H9 (cell line): ENCODE measurements around the gene ADAM19. TPM values are rescaled to one million over a fixed set of nuclear protein-coding genes. Genes with fewer than 3 reads are reported as not detected.

Experiments used
- DNase-seq: peaks from one replicate; pipeline ENCODE4 v3.0.0-alpha.2; 2017
- H2AFZ ChIP-seq: one replicate; pipeline ENCODE4 v1.6.1; 2013; ENCODE audit warnings: mild to moderate bottlenecking, low read length, control low read depth, moderate library complexity
- H2AK5ac ChIP-seq: 2 replicates; pipeline ENCODE4 v1.6.1; 2013; ENCODE audit warnings: low read length, control low read depth, mixed read lengths; ENCODE audit not compliant: insufficient read length
- H2BK120ac ChIP-seq: one replicate; pipeline ENCODE4 v1.6.1; 2013; ENCODE audit warnings: low read depth, mild to moderate bottlenecking, low read length, control low read depth, inconsistent platforms; ENCODE audit not compliant: poor library complexity, severe bottlenecking
- H2BK12ac ChIP-seq: 2 replicates; pipeline ENCODE4 v1.6.1; 2013; ENCODE audit warnings: low read length, control low read depth, mixed read lengths, low read depth; ENCODE audit not compliant: insufficient read length
- H2BK15ac ChIP-seq: 2 replicates; pipeline ENCODE4 v1.6.1; 2013; ENCODE audit warnings: low read depth, low read length, control low read depth
- H2BK20ac ChIP-seq: one replicate; pipeline ENCODE4 v1.6.1; 2013; ENCODE audit warnings: low read depth, mild to moderate bottlenecking, low read length, control low read depth, inconsistent platforms; ENCODE audit not compliant: poor library complexity, severe bottlenecking
- H2BK5ac ChIP-seq: 2 replicates; pipeline ENCODE4 v1.6.1; 2013; ENCODE audit warnings: low read length, control low read depth, mixed read lengths; ENCODE audit not compliant: insufficient read length
- H3K14ac ChIP-seq: 2 replicates; pipeline ENCODE4 v1.6.1; 2013; ENCODE audit warnings: low read length, control low read depth; ENCODE audit not compliant: insufficient read depth
- H3K18ac ChIP-seq: 2 replicates; pipeline ENCODE4 v1.6.1; 2013; ENCODE audit warnings: low read depth, mild to moderate bottlenecking, mixed read lengths, low read length, control low read depth; ENCODE audit not compliant: insufficient read length
- H3K23ac ChIP-seq: 2 replicates; pipeline ENCODE4 v1.6.1; 2013; ENCODE audit warnings: low read length, control low read depth, mixed read lengths, low read depth; ENCODE audit not compliant: insufficient read length
- H3K23me2 ChIP-seq: 2 replicates; pipeline ENCODE4 v1.6.1; 2013; ENCODE audit warnings: low read depth, mild to moderate bottlenecking, mixed read lengths, low read length, control low read depth; ENCODE audit not compliant: insufficient read length, poor library complexity, severe bottlenecking
- H3K27ac ChIP-seq: 2 replicates; pipeline ENCODE4 v1.5.1; 2013; ENCODE audit warnings: low read length, control low read depth, mixed read lengths, low read depth; ENCODE audit not compliant: insufficient read length
- H3K27me3 ChIP-seq: 2 replicates; pipeline ENCODE4 v1.6.1; 2013; ENCODE audit warnings: low read length, control low read depth, inconsistent platforms; ENCODE audit not compliant: insufficient read depth
- H3K4ac ChIP-seq: 2 replicates; pipeline ENCODE4 v1.6.1; 2013; ENCODE audit warnings: low read depth, mild to moderate bottlenecking, control low read depth, inconsistent platforms, low read length, moderate library complexity
- H3K4me1 ChIP-seq: 2 replicates; pipeline ENCODE4 v1.6.1; 2013; ENCODE audit warnings: low read length, control low read depth, inconsistent platforms; ENCODE audit not compliant: insufficient read depth
- H3K4me2 ChIP-seq: 2 replicates; pipeline ENCODE4 v1.6.1; 2013; ENCODE audit warnings: low read length, control low read depth, mixed read lengths; ENCODE audit not compliant: insufficient read length, insufficient read depth
- H3K56ac ChIP-seq: 2 replicates; pipeline ENCODE4 v1.6.1; 2013; ENCODE audit warnings: low read depth, mild to moderate bottlenecking, mixed read lengths, low read length, control low read depth; ENCODE audit not compliant: insufficient read length
- H3K79me1 ChIP-seq: 2 replicates; pipeline ENCODE4 v1.6.1; 2013; ENCODE audit warnings: low read depth, mild to moderate bottlenecking, moderate library complexity, low read length, control low read depth, inconsistent platforms; ENCODE audit not compliant: insufficient read depth, poor library complexity, severe bottlenecking
- H3K79me2 ChIP-seq: 2 replicates; pipeline ENCODE4 v1.6.1; 2013; ENCODE audit warnings: low read length, control low read depth, inconsistent platforms; ENCODE audit not compliant: insufficient read depth
- H3K9ac ChIP-seq: 2 replicates; pipeline ENCODE4 v1.6.1; 2013; ENCODE audit warnings: low read length, control low read depth, mixed read lengths; ENCODE audit not compliant: insufficient read length; ENCODE audit errors: extremely low read depth
- H3K9me3 ChIP-seq: one replicate; pipeline ENCODE4 v1.6.1; 2013; ENCODE audit warnings: low read depth, low read length, inconsistent platforms; ENCODE audit not compliant: control insufficient read depth
- H3T11ph ChIP-seq: one replicate; pipeline ENCODE4 v1.6.1; 2013; ENCODE audit warnings: mild to moderate bottlenecking, low read length, control low read depth, inconsistent platforms
- H4K20me1 ChIP-seq: one replicate; pipeline ENCODE4 v1.6.1; 2013; ENCODE audit not compliant: control insufficient read depth, insufficient read length, insufficient read depth
- H4K5ac ChIP-seq: 2 replicates; pipeline ENCODE4 v1.6.1; 2013; ENCODE audit warnings: low read depth, mild to moderate bottlenecking, mixed read lengths, low read length, control low read depth; ENCODE audit not compliant: insufficient read length
- H4K8ac ChIP-seq: replicated peaks from 2 replicates; pipeline ENCODE4 v1.6.1; 2013; ENCODE audit warnings: low read length, control low read depth, mixed read lengths, low read depth; ENCODE audit not compliant: insufficient read length
- H4K91ac ChIP-seq: 2 replicates; pipeline ENCODE4 v1.6.1; 2013; ENCODE audit warnings: low read depth, mild to moderate bottlenecking, moderate library complexity, mixed read lengths, low read length, control low read depth; ENCODE audit not compliant: insufficient read length
- H3K27ac Mint-ChIP-seq, 3 experiments: 2 replicates in 2 of 3; 3 replicates in 1 of 3; pipeline ENCODE4 v1.8.0; 2020 to 2021; ENCODE audit warnings: mixed read lengths in 3 of 3, mild to moderate bottlenecking in 1 of 3, moderate library complexity in 1 of 3
- H3K27me3 Mint-ChIP-seq: 2 replicates; pipeline ENCODE4 v1.8.0; 2021; ENCODE audit warnings: low read depth, mild to moderate bottlenecking, moderate library complexity, mixed read lengths
- H3K36me3 Mint-ChIP-seq, 3 experiments: 2 replicates in 2 of 3; 3 replicates in 1 of 3; pipeline ENCODE4 v1.8.0; 2020 to 2021; ENCODE audit warnings: low read depth in 3 of 3, mixed read lengths in 3 of 3; ENCODE audit not compliant: insufficient read depth in 1 of 3
- H3K4me1 Mint-ChIP-seq, 2 experiments: 2 replicates each; pipeline ENCODE4 v1.8.0; 2020; ENCODE audit warnings: mixed read lengths in 2 of 2
- H3K4me3 Mint-ChIP-seq, 2 experiments: 2 replicates in 1 of 2; 3 replicates in 1 of 2; pipeline ENCODE4 v1.8.0; 2020 to 2021; ENCODE audit warnings: mild to moderate bottlenecking in 2 of 2, mixed read lengths in 2 of 2, moderate library complexity in 1 of 2
- H3K9me3 Mint-ChIP-seq, 2 experiments: 2 replicates in 1 of 2; 3 replicates in 1 of 2; pipeline ENCODE4 v1.8.0; 2020; ENCODE audit warnings: mild to moderate bottlenecking in 2 of 2, mixed read lengths in 2 of 2, moderate library complexity in 1 of 2
- WGBS: extraction: QIAGEN DNeasy Blood & Tissue Kit; methylation state at CpG from one replicate; pipeline ENCODE4 v1.1.7; 2013; ENCODE audit warnings: missing lambda C conversion rate, low lambda C conversion rate, mixed read lengths; ENCODE audit not compliant: insufficient read length; ENCODE audit errors: extremely low coverage; 5-methylcytosine and 5-hydroxymethylcytosine counted together
- total RNA-seq: library from RNA; stranded (reverse); gene quantifications from 2 replicates; pipeline ENCODE4 v1.2.1, GENCODE V29; 2021
- TF ChIP-seq, protein P1 (sequence below): fragments of 200-600 bp; sonication (generic); conservative IDR thresholded peaks from 3 replicates; pipeline ENCODE4 v1.8.0; 2021; ENCODE audit warnings: antibody characterized with exemption, mild to moderate bottlenecking

Gene ADAM19
- total RNA-seq, 1 experiment from 2014 or later = 9.9 TPM

GRCh38 chr5:157451806-157452205, 123.8 kb downstream of the ADAM19 start:
- TF ChIP-seq, protein P1, sequence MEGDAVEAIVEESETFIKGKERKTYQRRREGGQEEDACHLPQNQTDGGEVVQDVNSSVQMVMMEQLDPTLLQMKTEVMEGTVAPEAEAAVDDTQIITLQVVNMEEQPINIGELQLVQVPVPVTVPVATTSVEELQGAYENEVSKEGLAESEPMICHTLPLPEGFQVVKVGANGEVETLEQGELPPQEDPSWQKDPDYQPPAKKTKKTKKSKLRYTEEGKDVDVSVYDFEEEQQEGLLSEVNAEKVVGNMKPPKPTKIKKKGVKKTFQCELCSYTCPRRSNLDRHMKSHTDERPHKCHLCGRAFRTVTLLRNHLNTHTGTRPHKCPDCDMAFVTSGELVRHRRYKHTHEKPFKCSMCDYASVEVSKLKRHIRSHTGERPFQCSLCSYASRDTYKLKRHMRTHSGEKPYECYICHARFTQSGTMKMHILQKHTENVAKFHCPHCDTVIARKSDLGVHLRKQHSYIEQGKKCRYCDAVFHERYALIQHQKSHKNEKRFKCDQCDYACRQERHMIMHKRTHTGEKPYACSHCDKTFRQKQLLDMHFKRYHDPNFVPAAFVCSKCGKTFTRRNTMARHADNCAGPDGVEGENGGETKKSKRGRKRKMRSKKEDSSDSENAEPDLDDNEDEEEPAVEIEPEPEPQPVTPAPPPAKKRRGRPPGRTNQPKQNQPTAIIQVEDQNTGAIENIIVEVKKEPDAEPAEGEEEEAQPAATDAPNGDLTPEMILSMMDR = no peak
- no peak overlapping the region for H3K18ac ChIP-seq
- H3K56ac ChIP-seq = no peak overlapping the region
- H3K9ac ChIP-seq = no peak overlapping the region
- H3K14ac ChIP-seq = no peak overlapping the region
- WGBS = no CpG with 5 or more reads among the region's 3 CpGs
- H3K36me3 Mint-ChIP-seq = no peaks in the 10 kb centered on the region
- H3K9me3 ChIP-seq = no peaks in the 10 kb centered on the region
- no peak overlapping the region for H2BK15ac ChIP-seq
- no peak overlapping the region for H3K4ac ChIP-seq
- H3K4me1 ChIP-seq = no peaks in the 10 kb centered on the region
- H2BK20ac ChIP-seq = no peak overlapping the region
- H3K23ac ChIP-seq = no peak overlapping the region
- no peak overlapping the region for H3K4me3 Mint-ChIP-seq
- H4K20me1 ChIP-seq = no peaks in the 10 kb centered on the region
- no peak overlapping the region for H4K8ac ChIP-seq
- H3K23me2 ChIP-seq = no peaks in the 10 kb centered on the region
- no peak overlapping the region for H2AK5ac ChIP-seq
- H4K5ac ChIP-seq = no peak overlapping the region
- no peaks in the 10 kb centered on the region for H3K27me3 Mint-ChIP-seq
- no peaks in the 10 kb centered on the region for H3K79me1 ChIP-seq
- no peak overlapping the region; a peak in 1 of 7 replicates for H3K27ac Mint-ChIP-seq
- H2BK12ac ChIP-seq = no peak overlapping the region
- no peak overlapping the region for H3K27ac ChIP-seq
- H2BK5ac ChIP-seq = no peak overlapping the region
- no peaks in the 10 kb centered on the region for H3K9me3 Mint-ChIP-seq
- no peak overlapping the region for H3K4me2 ChIP-seq
- H3K27me3 ChIP-seq = no peaks in the 10 kb centered on the region
- no peak overlapping the region for H2BK120ac ChIP-seq
- H3T11ph ChIP-seq = no peak overlapping the region
- no peak overlapping the region for H2AFZ ChIP-seq
- no peak overlapping the region for H4K91ac ChIP-seq
- H3K4me1 Mint-ChIP-seq = 0 out of 4 replicates have a peak, but pooled peaks cover 0 to 5% of the 10 kb centered on the region in 2 experiments
- DNase-seq = peak; percentile 28
- H3K79me2 ChIP-seq = no peaks in the 10 kb centered on the region
